ENCODE measurements around the gene TAS1R3.

TAS1R3 gene

GRCh38 chr1:1324524-1325287, 6.4 kb upstream of the TAS1R3 start, which contains the start of the genes CPTP and INTS11:
CPTP (plus strand) TSS chr1:1324802; CDS start chr1:1326911, 2,109 bp downstream.
INTS11 (minus strand) TSS chr1:1324660; CDS start chr1:1324608, 52 bp downstream.
- peak; percentile 78 for DNase-seq (ENCODE audit: low read depth)

- no peak for DNase-seq (ENCODE audit: low read depth)
These were observed 5.6 kb upstream of the TAS1R3 start for GRCh38 chr1:1325288-1326074.

GRCh38 chr1:1326075-1326605, 4.9 kb upstream of the TAS1R3 start:
- no peak for DNase-seq (ENCODE audit: low read depth)

GRCh38 chr1:1327291-1327690, 3.8 kb upstream of the TAS1R3 start:
- DNase-seq (ENCODE audit: low read depth), result no peak

GRCh38 chr1:1328254-1328653, 2.8 kb upstream of the TAS1R3 start:
- no peak for DNase-seq (ENCODE audit: low read depth)

- no peak for DNase-seq (ENCODE audit: low read depth)
These were observed 1.5 kb upstream of the TAS1R3 start for GRCh38 chr1:1329304-1330210.

- DNase-seq (ENCODE audit: low read depth), result no peak
These were observed 563 bp upstream of the TAS1R3 start for GRCh38 chr1:1330366-1331067.

- DNase-seq (ENCODE audit: low read depth), result no peak
These were observed 1.1 kb downstream of the TAS1R3 start for GRCh38 chr1:1332031-1332755.

- DNase-seq (ENCODE audit: low read depth), result no peak
These were observed 1.8 kb downstream of the TAS1R3 start for GRCh38 chr1:1332774-1333480.

GRCh38 chr1:1333551-1334241, 2.6 kb downstream of the TAS1R3 start:
- no peak for DNase-seq (ENCODE audit: low read depth)

GRCh38 chr1:1334835-1335234, 3.8 kb downstream of the TAS1R3 start:
- DNase-seq (ENCODE audit: low read depth), result no peak

- no peak for DNase-seq (ENCODE audit: low read depth)
These were observed 4.2 kb downstream of the TAS1R3 start for GRCh38 chr1:1335283-1335682.

- no peak for DNase-seq (ENCODE audit: low read depth)
These were observed 4.7 kb downstream of the TAS1R3 start for GRCh38 chr1:1335792-1336248.

GRCh38 chr1:1336446-1336845, 5.4 kb downstream of the TAS1R3 start:
- DNase-seq (ENCODE audit: low read depth), result no peak

- no peak for DNase-seq (ENCODE audit: low read depth)
These were observed 6.1 kb downstream of the TAS1R3 start for GRCh38 chr1:1336931-1337792.

GRCh38 chr1:1337793-1338147, 6.7 kb downstream of the TAS1R3 start:
- DNase-seq (ENCODE audit: low read depth), result no peak

GRCh38 chr1:1338278-1338677, 7.2 kb downstream of the TAS1R3 start:
- no peak for DNase-seq (ENCODE audit: low read depth)

- DNase-seq (ENCODE audit: low read depth), result no peak
These were observed 9.1 kb downstream of the TAS1R3 start for GRCh38 chr1:1340185-1340584.
